Neural progenitor cell (in vitro differentiated cells): ENCODE data around the gene TPD52L2. TPM values are rescaled to one million over a fixed set of nuclear protein-coding genes. Genes with fewer than 3 reads are reported as not detected.

Experiments
- DNase-seq: peaks from one replicate; pipeline ENCODE4 v3.0.0-alpha.2; 2016; ENCODE audit warnings: low spot score
- H2AFZ ChIP-seq: fragments of 200-600 bp; sonication (generic); replicated peaks from 2 replicates; pipeline ENCODE4 v1.6.1; 2016; ENCODE audit warnings: antibody characterized with exemption
- H3F3A ChIP-seq: fragments of 200-600 bp; sonication (generic); 2 replicates; pipeline ENCODE4 v1.6.1; 2016; ENCODE audit warnings: antibody characterized with exemption, low read depth
- H3K27ac ChIP-seq: fragments of 200-600 bp; sonication (generic); 2 replicates; pipeline ENCODE4 v1.5.1; 2016; ENCODE audit warnings: mild to moderate bottlenecking
- H3K27me3 ChIP-seq: fragments of 200-600 bp; sonication (generic); 2 replicates; pipeline ENCODE4 v1.6.1; 2016; ENCODE audit warnings: mild to moderate bottlenecking, moderate library complexity
- H3K36me3 ChIP-seq: fragments of 200-600 bp; sonication (generic); 2 replicates; pipeline ENCODE4 v1.5.1; 2016
- H3K4me1 ChIP-seq: fragments of 200-600 bp; sonication (generic); 2 replicates; pipeline ENCODE4 v1.6.1; 2016; ENCODE audit warnings: mixed run types
- H3K4me2 ChIP-seq: fragments of 200-600 bp; sonication (generic); 2 replicates; pipeline ENCODE4 v1.6.1; 2016
- H3K4me3 ChIP-seq: fragments of 200-600 bp; sonication (generic); 2 replicates; pipeline ENCODE4 v1.5.1; 2016
- H3K79me2 ChIP-seq: fragments of 200-600 bp; sonication (generic); 2 replicates; pipeline ENCODE4 v1.6.1; 2016; ENCODE audit warnings: low read depth
- H3K9ac ChIP-seq: fragments of 200-600 bp; sonication (generic); 2 replicates; pipeline ENCODE4 v1.6.1; 2016
- H3K9me3 ChIP-seq: fragments of 200-600 bp; sonication (generic); 2 replicates; pipeline ENCODE4 v1.5.1; 2016; ENCODE audit warnings: low read depth
- H4K20me1 ChIP-seq: fragments of 200-600 bp; sonication (generic); 2 replicates; pipeline ENCODE4 v1.6.1; 2016; ENCODE audit warnings: low read depth
- H3K27ac Mint-ChIP-seq: 3 replicates; pipeline ENCODE4 v1.8.0; 2021; ENCODE audit warnings: mixed read lengths
- H3K27me3 Mint-ChIP-seq: 2 replicates; pipeline ENCODE4 v1.8.0; 2022; ENCODE audit warnings: low read depth, mild to moderate bottlenecking, inconsistent platforms, moderate library complexity, mixed read lengths; ENCODE audit not compliant: insufficient read depth
- H3K36me3 Mint-ChIP-seq: 3 replicates; pipeline ENCODE4 v1.8.0; 2021; ENCODE audit warnings: mixed read lengths
- H3K4me1 Mint-ChIP-seq: 3 replicates; pipeline ENCODE4 v1.8.0; 2021; ENCODE audit warnings: mixed read lengths
- H3K4me3 Mint-ChIP-seq: 3 replicates; pipeline ENCODE4 v1.8.0; 2021; ENCODE audit warnings: mild to moderate bottlenecking, moderate library complexity, mixed read lengths
- H3K9me3 Mint-ChIP-seq: 3 replicates; pipeline ENCODE4 v1.8.0; 2020; ENCODE audit warnings: mixed read lengths
- EZH2 ChIP-seq: fragments of 200-600 bp; sonication (generic); IDR thresholded peaks from 2 replicates; pipeline ENCODE4 v1.6.1; 2017; ENCODE audit warnings: antibody characterized with exemption, mild to moderate bottlenecking, moderate library complexity
- EZH2phosphoT487 ChIP-seq: fragments of 200-600 bp; sonication (generic); IDR thresholded peaks from 2 replicates; pipeline ENCODE4 v1.6.1; 2017; ENCODE audit warnings: antibody characterized with exemption
- total RNA-seq: library from RNA; depleted of rRNA; stranded (reverse); fragments of >200 nt; gene quantifications from 2 replicates; pipeline ENCODE4 v1.2.3, GENCODE V29; 2015; ENCODE audit warnings: low replicate concordance
- TF ChIP-seq, protein P1 (sequence below): fragments of 200-600 bp; sonication (generic); IDR thresholded peaks from 2 replicates; pipeline ENCODE4 v1.5.1; 2017; ENCODE audit warnings: antibody characterized with exemption, mild to moderate bottlenecking

TPD52L2 gene
- total RNA-seq, 1 donor from 2014 or later: 66.6 TPM

DNA sequence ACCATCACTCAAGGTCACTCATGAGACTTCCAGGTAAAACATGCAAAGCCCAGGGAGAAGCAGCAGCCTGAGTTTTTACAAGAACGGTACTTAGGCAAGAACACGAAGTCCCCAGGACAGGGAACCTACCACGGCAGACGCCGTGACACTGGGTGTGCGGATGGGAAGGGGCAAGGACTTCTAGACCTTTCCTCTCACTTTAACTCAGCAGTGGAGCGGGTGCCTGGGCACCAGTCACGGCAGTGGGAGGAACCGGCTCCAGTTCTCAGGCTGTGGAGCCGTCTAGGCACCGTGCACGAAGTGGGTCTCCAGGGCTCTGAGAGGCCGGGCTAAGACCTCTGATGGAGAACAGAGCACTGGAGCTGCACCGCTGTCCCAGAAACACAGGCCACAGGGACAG lies 36.5 kb upstream of the TPD52L2 start:
- Histone ChIP-seq H3K4me2 (peak overlapping the region; percentile 82), H3K9me3 (no peaks in the 10 kb centered on the region), H3F3A (peaks cover 46% of the 10 kb centered on the region), H3K4me3 (no peak overlapping the region), H3K27me3 (peaks cover 43% of the 10 kb centered on the region), H3K9ac (no peak overlapping the region), H4K20me1 (peaks cover 47% of the 10 kb centered on the region), H3K79me2 (peaks cover 11% of the 10 kb centered on the region), H3K4me1 (peaks cover 17% of the 10 kb centered on the region), H3K36me3 (no peaks in the 10 kb centered on the region), H2AFZ (no peak overlapping the region), H3K27ac (no peak overlapping the region)
- H3K9me3 Mint-ChIP-seq: no peaks in the 10 kb centered on the region
- H3K4me3 Mint-ChIP-seq: peak overlapping the region; percentile 91
- peaks cover 16% of the 10 kb centered on the region for H3K27me3 Mint-ChIP-seq
- H3K27ac Mint-ChIP-seq: no peak overlapping the region
- no peak for TF ChIP-seq EZH2phosphoT487
- no peak for TF ChIP-seq EZH2
- TF ChIP-seq, protein P1, sequence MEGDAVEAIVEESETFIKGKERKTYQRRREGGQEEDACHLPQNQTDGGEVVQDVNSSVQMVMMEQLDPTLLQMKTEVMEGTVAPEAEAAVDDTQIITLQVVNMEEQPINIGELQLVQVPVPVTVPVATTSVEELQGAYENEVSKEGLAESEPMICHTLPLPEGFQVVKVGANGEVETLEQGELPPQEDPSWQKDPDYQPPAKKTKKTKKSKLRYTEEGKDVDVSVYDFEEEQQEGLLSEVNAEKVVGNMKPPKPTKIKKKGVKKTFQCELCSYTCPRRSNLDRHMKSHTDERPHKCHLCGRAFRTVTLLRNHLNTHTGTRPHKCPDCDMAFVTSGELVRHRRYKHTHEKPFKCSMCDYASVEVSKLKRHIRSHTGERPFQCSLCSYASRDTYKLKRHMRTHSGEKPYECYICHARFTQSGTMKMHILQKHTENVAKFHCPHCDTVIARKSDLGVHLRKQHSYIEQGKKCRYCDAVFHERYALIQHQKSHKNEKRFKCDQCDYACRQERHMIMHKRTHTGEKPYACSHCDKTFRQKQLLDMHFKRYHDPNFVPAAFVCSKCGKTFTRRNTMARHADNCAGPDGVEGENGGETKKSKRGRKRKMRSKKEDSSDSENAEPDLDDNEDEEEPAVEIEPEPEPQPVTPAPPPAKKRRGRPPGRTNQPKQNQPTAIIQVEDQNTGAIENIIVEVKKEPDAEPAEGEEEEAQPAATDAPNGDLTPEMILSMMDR: no peak
- peaks cover 5% of the 10 kb centered on the region for H3K36me3 Mint-ChIP-seq
- peaks cover 30% of the 10 kb centered on the region for H3K4me1 Mint-ChIP-seq
- DNase-seq: no peak

DNA sequence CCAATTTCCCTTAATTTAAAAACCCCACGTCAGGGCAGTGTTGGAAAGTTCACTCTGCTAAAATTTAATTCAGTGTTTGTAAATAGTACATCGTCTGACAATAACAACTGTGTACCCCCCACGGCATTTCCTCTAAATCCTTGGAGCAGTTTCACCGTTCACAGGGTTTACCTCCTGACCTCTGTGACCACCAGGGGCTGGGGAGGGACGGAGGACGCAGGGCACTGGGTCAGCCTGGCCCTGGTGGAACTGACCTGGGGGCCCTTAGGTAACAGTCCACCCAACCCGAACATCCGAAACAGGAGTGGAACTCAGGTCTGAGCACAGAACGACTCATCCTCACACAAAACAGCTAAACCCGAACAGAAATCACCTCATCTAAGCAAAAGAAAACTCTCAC lies 36.1 kb upstream of the TPD52L2 start:
- Mint-ChIP-seq H3K4me3 (peak overlapping the region; percentile 91), H3K9me3 (no peaks in the 10 kb centered on the region), H3K27ac (no peak overlapping the region), H3K27me3 (peaks cover 18% of the 10 kb centered on the region), H3K36me3 (peaks cover 2% of the 10 kb centered on the region), H3K4me1 (peaks cover 34% of the 10 kb centered on the region)
- Histone ChIP-seq H3K4me2 (peak overlapping the region; percentile 82), H3K4me1 (peaks cover 17% of the 10 kb centered on the region), H3K4me3 (peak overlapping the region; percentile 93), H3K36me3 (no peaks in the 10 kb centered on the region), H3K9ac (no peak overlapping the region), H3K9me3 (no peaks in the 10 kb centered on the region), H4K20me1 (peaks cover 45% of the 10 kb centered on the region), H3K79me2 (peaks cover 11% of the 10 kb centered on the region), H3F3A (peaks cover 46% of the 10 kb centered on the region), H3K27ac (no peak overlapping the region), H2AFZ (no peak overlapping the region), H3K27me3 (peaks cover 47% of the 10 kb centered on the region)
- no peak for DNase-seq
- TF ChIP-seq, protein P1: peak; percentile 41
- no peak for TF ChIP-seq EZH2phosphoT487

DNA sequence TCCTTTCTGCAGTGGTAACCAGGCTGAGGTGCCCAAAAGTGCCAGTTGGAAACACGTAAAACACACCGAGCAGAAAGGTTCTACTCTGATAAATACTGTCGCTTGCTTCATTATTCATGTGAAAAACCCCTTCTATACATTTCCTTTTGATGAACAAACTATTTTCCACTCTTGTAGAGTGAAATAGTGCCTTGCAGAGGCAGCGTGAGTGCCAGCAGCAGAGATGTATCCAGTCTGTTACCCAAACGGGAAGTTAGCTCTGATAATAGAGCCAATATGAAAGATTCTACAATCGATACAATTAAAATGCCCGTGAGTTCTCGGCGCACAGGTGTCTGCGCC lies 35.5 kb upstream of the TPD52L2 start:
- Histone ChIP-seq H3K4me1 (peaks cover 21% of the 10 kb centered on the region), H3K4me3 (peak overlapping the region; percentile 93), H3K27me3 (peaks cover 51% of the 10 kb centered on the region), H3K4me2 (peak overlapping the region; percentile 82), H3K79me2 (peaks cover 11% of the 10 kb centered on the region), H3K9ac (no peak overlapping the region), H3K9me3 (no peaks in the 10 kb centered on the region), H2AFZ (no peak overlapping the region), H3K27ac (no peak overlapping the region), H3K36me3 (no peaks in the 10 kb centered on the region), H4K20me1 (peaks cover 40% of the 10 kb centered on the region), H3F3A (peaks cover 43% of the 10 kb centered on the region)
- peaks cover 39% of the 10 kb centered on the region for H3K4me1 Mint-ChIP-seq
- H3K27me3 Mint-ChIP-seq: peaks cover 22% of the 10 kb centered on the region
- H3K9me3 Mint-ChIP-seq: no peaks in the 10 kb centered on the region
- no peak for DNase-seq
- H3K36me3 Mint-ChIP-seq: peaks cover 2% of the 10 kb centered on the region
- no peak overlapping the region for H3K27ac Mint-ChIP-seq
- TF ChIP-seq, protein P1: no peak
- H3K4me3 Mint-ChIP-seq: peak overlapping the region; percentile 91
